H9 (cell line): ENCODE results near the gene IMMP2L. TPM values are rescaled to one million over a fixed set of nuclear protein-coding genes. Genes with fewer than 3 reads are reported as not detected.

Experiments used
- DNase-seq: peaks from one replicate; pipeline ENCODE4 v3.0.0-alpha.2; 2017
- H2AFZ ChIP-seq: one replicate; pipeline ENCODE4 v1.6.1; 2013; ENCODE audit warnings: mild to moderate bottlenecking, low read length, control low read depth, moderate library complexity
- H2AK5ac ChIP-seq: 2 replicates; pipeline ENCODE4 v1.6.1; 2013; ENCODE audit warnings: low read length, control low read depth, mixed read lengths; ENCODE audit not compliant: insufficient read length
- H2BK120ac ChIP-seq: one replicate; pipeline ENCODE4 v1.6.1; 2013; ENCODE audit warnings: low read depth, mild to moderate bottlenecking, low read length, control low read depth, inconsistent platforms; ENCODE audit not compliant: poor library complexity, severe bottlenecking
- H2BK12ac ChIP-seq: 2 replicates; pipeline ENCODE4 v1.6.1; 2013; ENCODE audit warnings: low read length, control low read depth, mixed read lengths, low read depth; ENCODE audit not compliant: insufficient read length
- H2BK15ac ChIP-seq: 2 replicates; pipeline ENCODE4 v1.6.1; 2013; ENCODE audit warnings: low read depth, low read length, control low read depth
- H2BK20ac ChIP-seq: one replicate; pipeline ENCODE4 v1.6.1; 2013; ENCODE audit warnings: low read depth, mild to moderate bottlenecking, low read length, control low read depth, inconsistent platforms; ENCODE audit not compliant: poor library complexity, severe bottlenecking
- H2BK5ac ChIP-seq: 2 replicates; pipeline ENCODE4 v1.6.1; 2013; ENCODE audit warnings: low read length, control low read depth, mixed read lengths; ENCODE audit not compliant: insufficient read length
- H3K14ac ChIP-seq: 2 replicates; pipeline ENCODE4 v1.6.1; 2013; ENCODE audit warnings: low read length, control low read depth; ENCODE audit not compliant: insufficient read depth
- H3K18ac ChIP-seq: 2 replicates; pipeline ENCODE4 v1.6.1; 2013; ENCODE audit warnings: low read depth, mild to moderate bottlenecking, mixed read lengths, low read length, control low read depth; ENCODE audit not compliant: insufficient read length
- H3K23ac ChIP-seq: 2 replicates; pipeline ENCODE4 v1.6.1; 2013; ENCODE audit warnings: low read length, control low read depth, mixed read lengths, low read depth; ENCODE audit not compliant: insufficient read length
- H3K23me2 ChIP-seq: 2 replicates; pipeline ENCODE4 v1.6.1; 2013; ENCODE audit warnings: low read depth, mild to moderate bottlenecking, mixed read lengths, low read length, control low read depth; ENCODE audit not compliant: insufficient read length, poor library complexity, severe bottlenecking
- H3K27ac ChIP-seq: 2 replicates; pipeline ENCODE4 v1.5.1; 2013; ENCODE audit warnings: low read length, control low read depth, mixed read lengths, low read depth; ENCODE audit not compliant: insufficient read length
- H3K27me3 ChIP-seq: 2 replicates; pipeline ENCODE4 v1.6.1; 2013; ENCODE audit warnings: low read length, control low read depth, inconsistent platforms; ENCODE audit not compliant: insufficient read depth
- H3K4ac ChIP-seq: 2 replicates; pipeline ENCODE4 v1.6.1; 2013; ENCODE audit warnings: low read depth, mild to moderate bottlenecking, control low read depth, inconsistent platforms, low read length, moderate library complexity
- H3K4me1 ChIP-seq: 2 replicates; pipeline ENCODE4 v1.6.1; 2013; ENCODE audit warnings: low read length, control low read depth, inconsistent platforms; ENCODE audit not compliant: insufficient read depth
- H3K4me2 ChIP-seq: 2 replicates; pipeline ENCODE4 v1.6.1; 2013; ENCODE audit warnings: low read length, control low read depth, mixed read lengths; ENCODE audit not compliant: insufficient read length, insufficient read depth
- H3K56ac ChIP-seq: 2 replicates; pipeline ENCODE4 v1.6.1; 2013; ENCODE audit warnings: low read depth, mild to moderate bottlenecking, mixed read lengths, low read length, control low read depth; ENCODE audit not compliant: insufficient read length
- H3K79me1 ChIP-seq: 2 replicates; pipeline ENCODE4 v1.6.1; 2013; ENCODE audit warnings: low read depth, mild to moderate bottlenecking, moderate library complexity, low read length, control low read depth, inconsistent platforms; ENCODE audit not compliant: insufficient read depth, poor library complexity, severe bottlenecking
- H3K79me2 ChIP-seq: 2 replicates; pipeline ENCODE4 v1.6.1; 2013; ENCODE audit warnings: low read length, control low read depth, inconsistent platforms; ENCODE audit not compliant: insufficient read depth
- H3K9ac ChIP-seq: 2 replicates; pipeline ENCODE4 v1.6.1; 2013; ENCODE audit warnings: low read length, control low read depth, mixed read lengths; ENCODE audit not compliant: insufficient read length; ENCODE audit errors: extremely low read depth
- H3K9me3 ChIP-seq: one replicate; pipeline ENCODE4 v1.6.1; 2013; ENCODE audit warnings: low read depth, low read length, inconsistent platforms; ENCODE audit not compliant: control insufficient read depth
- H3T11ph ChIP-seq: one replicate; pipeline ENCODE4 v1.6.1; 2013; ENCODE audit warnings: mild to moderate bottlenecking, low read length, control low read depth, inconsistent platforms
- H4K20me1 ChIP-seq: one replicate; pipeline ENCODE4 v1.6.1; 2013; ENCODE audit not compliant: control insufficient read depth, insufficient read length, insufficient read depth
- H4K5ac ChIP-seq: 2 replicates; pipeline ENCODE4 v1.6.1; 2013; ENCODE audit warnings: low read depth, mild to moderate bottlenecking, mixed read lengths, low read length, control low read depth; ENCODE audit not compliant: insufficient read length
- H4K8ac ChIP-seq: replicated peaks from 2 replicates; pipeline ENCODE4 v1.6.1; 2013; ENCODE audit warnings: low read length, control low read depth, mixed read lengths, low read depth; ENCODE audit not compliant: insufficient read length
- H4K91ac ChIP-seq: 2 replicates; pipeline ENCODE4 v1.6.1; 2013; ENCODE audit warnings: low read depth, mild to moderate bottlenecking, moderate library complexity, mixed read lengths, low read length, control low read depth; ENCODE audit not compliant: insufficient read length
- H3K27ac Mint-ChIP-seq, 3 experiments: 2 replicates in 2 of 3; 3 replicates in 1 of 3; pipeline ENCODE4 v1.8.0; 2020 to 2021; ENCODE audit warnings: mixed read lengths in 3 of 3, mild to moderate bottlenecking in 1 of 3, moderate library complexity in 1 of 3
- H3K27me3 Mint-ChIP-seq: 2 replicates; pipeline ENCODE4 v1.8.0; 2021; ENCODE audit warnings: low read depth, mild to moderate bottlenecking, moderate library complexity, mixed read lengths
- H3K36me3 Mint-ChIP-seq, 3 experiments: 2 replicates in 2 of 3; 3 replicates in 1 of 3; pipeline ENCODE4 v1.8.0; 2020 to 2021; ENCODE audit warnings: low read depth in 3 of 3, mixed read lengths in 3 of 3; ENCODE audit not compliant: insufficient read depth in 1 of 3
- H3K4me1 Mint-ChIP-seq, 2 experiments: 2 replicates each; pipeline ENCODE4 v1.8.0; 2020; ENCODE audit warnings: mixed read lengths in 2 of 2
- H3K4me3 Mint-ChIP-seq, 2 experiments: 2 replicates in 1 of 2; 3 replicates in 1 of 2; pipeline ENCODE4 v1.8.0; 2020 to 2021; ENCODE audit warnings: mild to moderate bottlenecking in 2 of 2, mixed read lengths in 2 of 2, moderate library complexity in 1 of 2
- H3K9me3 Mint-ChIP-seq, 2 experiments: 2 replicates in 1 of 2; 3 replicates in 1 of 2; pipeline ENCODE4 v1.8.0; 2020; ENCODE audit warnings: mild to moderate bottlenecking in 2 of 2, mixed read lengths in 2 of 2, moderate library complexity in 1 of 2
- WGBS: extraction: QIAGEN DNeasy Blood & Tissue Kit; methylation state at CpG from one replicate; pipeline ENCODE4 v1.1.7; 2013; ENCODE audit warnings: missing lambda C conversion rate, low lambda C conversion rate, mixed read lengths; ENCODE audit not compliant: insufficient read length; ENCODE audit errors: extremely low coverage; 5-methylcytosine and 5-hydroxymethylcytosine counted together
- total RNA-seq: library from RNA; stranded (reverse); gene quantifications from 2 replicates; pipeline ENCODE4 v1.2.1, GENCODE V29; 2021
- TF ChIP-seq, protein P1 (sequence below): fragments of 200-600 bp; sonication (generic); conservative IDR thresholded peaks from 3 replicates; pipeline ENCODE4 v1.8.0; 2021; ENCODE audit warnings: antibody characterized with exemption, mild to moderate bottlenecking

The IMMP2L gene
- total RNA-seq, 1 experiment from 2014 or later, result 14.7 TPM

DNA sequence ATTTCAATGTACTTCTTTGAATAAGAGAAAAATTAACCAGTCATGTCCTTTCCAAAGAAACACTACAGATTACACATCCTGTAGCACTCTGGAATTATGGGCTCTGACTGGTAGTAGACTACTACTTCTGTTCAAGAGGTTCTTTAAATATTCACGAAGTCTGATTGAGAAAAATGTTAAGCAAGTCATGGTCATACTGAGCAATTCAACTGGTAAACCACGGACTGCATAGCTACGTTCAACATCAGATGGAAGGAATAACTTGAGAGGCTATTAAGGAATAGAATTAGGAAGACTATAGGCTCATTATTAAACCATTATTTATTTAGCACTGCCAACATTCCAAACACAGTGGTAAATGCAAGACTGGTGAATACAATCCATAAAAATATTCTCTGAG is 160.8 kb downstream of the IMMP2L start:
- Histone ChIP-seq H4K5ac (no peak overlapping the region), H3K14ac (no peak overlapping the region), H2BK15ac (no peak overlapping the region), H4K8ac (no peak overlapping the region), H2BK12ac (no peak overlapping the region), H3K4ac (no peak overlapping the region), H4K20me1 (no peaks in the 10 kb centered on the region), H3K9me3 (no peaks in the 10 kb centered on the region), H3K9ac (no peak overlapping the region), H4K91ac (no peak overlapping the region), H3K4me2 (no peak overlapping the region), H3K23ac (no peak overlapping the region), H3K79me2 (no peaks in the 10 kb centered on the region), H2BK20ac (no peak overlapping the region), H3K56ac (no peak overlapping the region), H3K27ac (no peak overlapping the region), H3T11ph (no peak overlapping the region), H3K79me1 (no peaks in the 10 kb centered on the region), H2AK5ac (no peak overlapping the region), H3K18ac (no peak overlapping the region), H3K23me2 (no peaks in the 10 kb centered on the region), H3K27me3 (no peaks in the 10 kb centered on the region), H2AFZ (no peak overlapping the region), H3K4me1 (no peaks in the 10 kb centered on the region), H2BK5ac (no peak overlapping the region), H2BK120ac (no peak overlapping the region)
- Mint-ChIP-seq H3K4me1 (no peaks in the 10 kb centered on the region), H3K27me3 (no peaks in the 10 kb centered on the region), H3K27ac (no peak overlapping the region), H3K9me3 (peaks cover 0 to 3% of the 10 kb centered on the region in 2 experiments; a peak in 1 of 5 replicates), H3K4me3 (no peak overlapping the region), H3K36me3 (peaks cover 0 to 1% (median 0%) of the 10 kb centered on the region in 3 experiments; a peak in 2 of 7 replicates)
- whole genome bisulfite sequencing, result no CpG with 5 or more reads among the region's 3 CpGs
- no peak for DNase-seq
- TF ChIP-seq, protein P1, sequence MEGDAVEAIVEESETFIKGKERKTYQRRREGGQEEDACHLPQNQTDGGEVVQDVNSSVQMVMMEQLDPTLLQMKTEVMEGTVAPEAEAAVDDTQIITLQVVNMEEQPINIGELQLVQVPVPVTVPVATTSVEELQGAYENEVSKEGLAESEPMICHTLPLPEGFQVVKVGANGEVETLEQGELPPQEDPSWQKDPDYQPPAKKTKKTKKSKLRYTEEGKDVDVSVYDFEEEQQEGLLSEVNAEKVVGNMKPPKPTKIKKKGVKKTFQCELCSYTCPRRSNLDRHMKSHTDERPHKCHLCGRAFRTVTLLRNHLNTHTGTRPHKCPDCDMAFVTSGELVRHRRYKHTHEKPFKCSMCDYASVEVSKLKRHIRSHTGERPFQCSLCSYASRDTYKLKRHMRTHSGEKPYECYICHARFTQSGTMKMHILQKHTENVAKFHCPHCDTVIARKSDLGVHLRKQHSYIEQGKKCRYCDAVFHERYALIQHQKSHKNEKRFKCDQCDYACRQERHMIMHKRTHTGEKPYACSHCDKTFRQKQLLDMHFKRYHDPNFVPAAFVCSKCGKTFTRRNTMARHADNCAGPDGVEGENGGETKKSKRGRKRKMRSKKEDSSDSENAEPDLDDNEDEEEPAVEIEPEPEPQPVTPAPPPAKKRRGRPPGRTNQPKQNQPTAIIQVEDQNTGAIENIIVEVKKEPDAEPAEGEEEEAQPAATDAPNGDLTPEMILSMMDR, result no peak
